ENCODE results near the gene PLCB1. TPM values are rescaled to one million over a fixed set of nuclear protein-coding genes. Genes with fewer than 3 reads are reported as not detected.

Gene PLCB1
- total and polyA plus RNA-seq, 2 donors (not counting 1 experiment from before 2014, with no cell fraction given), result 13.4 to 23.3 TPM

DNA sequence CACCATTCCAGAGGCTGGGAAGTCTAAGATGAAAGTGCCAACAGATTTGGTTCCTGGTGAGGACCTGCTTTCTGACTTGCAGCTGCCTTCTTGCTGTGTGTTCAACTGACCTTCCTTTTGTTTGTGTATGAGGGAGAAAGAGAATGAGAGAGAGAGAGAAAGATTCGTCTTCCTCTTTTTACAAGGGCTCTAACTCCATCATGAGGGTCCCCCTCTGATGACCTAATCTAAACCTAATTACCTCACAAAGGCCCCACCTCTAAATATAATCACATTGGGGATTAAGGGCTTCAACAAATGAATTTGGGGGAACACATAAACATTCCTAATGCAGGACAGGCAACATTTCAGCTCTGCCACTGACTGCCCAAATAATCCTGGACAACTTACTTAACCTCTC, 130.7 kb downstream of the PLCB1 start:
- no peak for TF ChIP-seq EZH2 (IDR thresholded peaks at IDR 0.05; ENCODE audit: low read length, missing control alignments)
- TF ChIP-seq, protein P1, sequence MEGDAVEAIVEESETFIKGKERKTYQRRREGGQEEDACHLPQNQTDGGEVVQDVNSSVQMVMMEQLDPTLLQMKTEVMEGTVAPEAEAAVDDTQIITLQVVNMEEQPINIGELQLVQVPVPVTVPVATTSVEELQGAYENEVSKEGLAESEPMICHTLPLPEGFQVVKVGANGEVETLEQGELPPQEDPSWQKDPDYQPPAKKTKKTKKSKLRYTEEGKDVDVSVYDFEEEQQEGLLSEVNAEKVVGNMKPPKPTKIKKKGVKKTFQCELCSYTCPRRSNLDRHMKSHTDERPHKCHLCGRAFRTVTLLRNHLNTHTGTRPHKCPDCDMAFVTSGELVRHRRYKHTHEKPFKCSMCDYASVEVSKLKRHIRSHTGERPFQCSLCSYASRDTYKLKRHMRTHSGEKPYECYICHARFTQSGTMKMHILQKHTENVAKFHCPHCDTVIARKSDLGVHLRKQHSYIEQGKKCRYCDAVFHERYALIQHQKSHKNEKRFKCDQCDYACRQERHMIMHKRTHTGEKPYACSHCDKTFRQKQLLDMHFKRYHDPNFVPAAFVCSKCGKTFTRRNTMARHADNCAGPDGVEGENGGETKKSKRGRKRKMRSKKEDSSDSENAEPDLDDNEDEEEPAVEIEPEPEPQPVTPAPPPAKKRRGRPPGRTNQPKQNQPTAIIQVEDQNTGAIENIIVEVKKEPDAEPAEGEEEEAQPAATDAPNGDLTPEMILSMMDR (conservative IDR thresholded peaks at IDR 0.05 in 1 of 2, IDR thresholded peaks at IDR 0.05 in 1 of 2; ENCODE audit: low read depth in 1 of 2, low read length in 2 of 2), result no peak
- no peak for DNase-seq (ENCODE audit: low read depth in 2 of 2)
- Histone ChIP-seq H3K27ac (ENCODE audit: insufficient read depth, low read length) (no peak overlapping the region), H3K36me3 (ENCODE audit: control insufficient read depth, insufficient read depth, low read length) (no peaks in the 10 kb centered on the region), H3K27me3 (ENCODE audit: control insufficient read depth, insufficient read depth, low read length) (no peaks in the 10 kb centered on the region), H3K9ac (ENCODE audit: insufficient read depth, low read length) (no peak overlapping the region), H3K4me3 (replicated peaks in 1 of 4; ENCODE audit: control extremely low read depth in 1 of 4, insufficient read depth in 1 of 4, low read depth in 3 of 4, low read length in 4 of 4) (no peak overlapping the region), H3K4me1 (ENCODE audit: control insufficient read depth, extremely low read depth, insufficient read depth, low read length) (no peaks in the 10 kb centered on the region), H3K79me2 (ENCODE audit: control insufficient read depth, insufficient read depth, low read length) (no peaks in the 10 kb centered on the region), H3K9me3 (ENCODE audit: control insufficient read depth, insufficient read depth, low read depth, low read length) (no peaks in the 10 kb centered on the region), H2AFZ (ENCODE audit: low read length) (no peak overlapping the region), H3K4me2 (ENCODE audit: extremely low read depth, insufficient read depth, low read length) (no peak overlapping the region), H4K20me1 (ENCODE audit: control insufficient read depth, extremely low read depth, insufficient read depth, low read length) (no peaks in the 10 kb centered on the region)

DNA sequence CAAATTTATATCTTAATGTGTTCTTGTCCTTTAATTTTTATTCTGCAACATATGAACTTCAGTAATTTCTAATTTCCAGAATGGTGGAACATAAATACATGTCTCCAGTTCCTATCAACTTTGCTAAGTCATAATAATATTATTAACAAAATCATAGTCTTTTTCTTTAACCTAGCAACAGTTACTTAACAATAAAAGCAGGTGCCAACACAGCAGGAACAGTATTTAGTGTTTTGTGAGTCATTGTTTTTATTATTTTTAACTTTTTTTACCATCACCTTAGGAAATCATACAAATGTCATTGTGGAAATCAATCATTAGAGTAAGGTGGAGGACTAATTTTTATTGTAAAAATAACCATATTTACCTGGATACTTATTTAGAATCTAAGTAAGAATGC, 133.5 kb downstream of the PLCB1 start:
- no peaks in the 10 kb centered on the region for H3K9me3 ChIP-seq (ENCODE audit: control insufficient read depth, insufficient read depth, low read depth, low read length)
- no peak overlapping the region for H3K27ac ChIP-seq (ENCODE audit: insufficient read depth, low read length)
- no peaks in the 10 kb centered on the region for H3K4me1 ChIP-seq (ENCODE audit: control insufficient read depth, extremely low read depth, insufficient read depth, low read length)
- H3K9ac ChIP-seq (ENCODE audit: insufficient read depth, low read length), result no peak overlapping the region
- no peaks in the 10 kb centered on the region for H3K27me3 ChIP-seq (ENCODE audit: control insufficient read depth, insufficient read depth, low read length)
- no peaks in the 10 kb centered on the region for H3K36me3 ChIP-seq (ENCODE audit: control insufficient read depth, insufficient read depth, low read length)
- no peak overlapping the region for H3K4me3 ChIP-seq (replicated peaks in 1 of 4; ENCODE audit: control extremely low read depth in 1 of 4, insufficient read depth in 1 of 4, low read depth in 3 of 4, low read length in 4 of 4)
- no peak for DNase-seq (ENCODE audit: low read depth in 2 of 2)
- no peaks in the 10 kb centered on the region for H4K20me1 ChIP-seq (ENCODE audit: control insufficient read depth, extremely low read depth, insufficient read depth, low read length)
- H2AFZ ChIP-seq (ENCODE audit: low read length), result no peak overlapping the region
- no peak overlapping the region for H3K4me2 ChIP-seq (ENCODE audit: extremely low read depth, insufficient read depth, low read length)
- TF ChIP-seq EZH2 (IDR thresholded peaks at IDR 0.05; ENCODE audit: low read length, missing control alignments), result no peak
- TF ChIP-seq, protein P1 (conservative IDR thresholded peaks at IDR 0.05 in 1 of 2, IDR thresholded peaks at IDR 0.05 in 1 of 2; ENCODE audit: low read depth in 1 of 2, low read length in 2 of 2), result no peak
- no peaks in the 10 kb centered on the region for H3K79me2 ChIP-seq (ENCODE audit: control insufficient read depth, insufficient read depth, low read length)

DNA sequence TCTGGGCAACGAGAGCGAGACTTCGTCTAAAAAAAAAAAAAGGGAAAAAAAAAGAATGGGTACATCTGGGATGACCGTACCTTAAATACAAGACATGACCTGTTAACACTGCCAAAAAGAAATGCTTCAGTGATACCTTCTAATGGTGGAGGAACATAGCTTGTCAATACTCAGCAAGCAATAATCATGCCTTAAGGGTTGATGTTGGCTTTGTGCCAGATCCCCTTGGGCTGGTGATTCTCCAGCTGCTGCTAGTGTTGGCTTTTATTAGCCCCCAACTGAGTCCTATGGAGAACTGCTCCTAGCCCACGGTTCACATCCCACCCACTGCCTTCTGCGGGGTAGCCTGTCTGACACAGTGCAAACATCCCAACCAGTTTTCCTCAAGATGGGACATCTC, 134.9 kb downstream of the PLCB1 start:
- Histone ChIP-seq H3K4me1 (ENCODE audit: control insufficient read depth, extremely low read depth, insufficient read depth, low read length) (no peaks in the 10 kb centered on the region), H3K4me3 (replicated peaks in 1 of 4; ENCODE audit: control extremely low read depth in 1 of 4, insufficient read depth in 1 of 4, low read depth in 3 of 4, low read length in 4 of 4) (no peak overlapping the region), H3K4me2 (ENCODE audit: extremely low read depth, insufficient read depth, low read length) (no peak overlapping the region), H3K36me3 (ENCODE audit: control insufficient read depth, insufficient read depth, low read length) (no peaks in the 10 kb centered on the region), H3K9me3 (ENCODE audit: control insufficient read depth, insufficient read depth, low read depth, low read length) (no peaks in the 10 kb centered on the region), H4K20me1 (ENCODE audit: control insufficient read depth, extremely low read depth, insufficient read depth, low read length) (no peaks in the 10 kb centered on the region), H3K9ac (ENCODE audit: insufficient read depth, low read length) (no peak overlapping the region), H3K79me2 (ENCODE audit: control insufficient read depth, insufficient read depth, low read length) (no peaks in the 10 kb centered on the region), H2AFZ (ENCODE audit: low read length) (no peak overlapping the region), H3K27ac (ENCODE audit: insufficient read depth, low read length) (no peak overlapping the region), H3K27me3 (ENCODE audit: control insufficient read depth, insufficient read depth, low read length) (no peaks in the 10 kb centered on the region)
- TF ChIP-seq, protein P1 (conservative IDR thresholded peaks at IDR 0.05 in 1 of 2, IDR thresholded peaks at IDR 0.05 in 1 of 2; ENCODE audit: low read depth in 1 of 2, low read length in 2 of 2), result no peak
- TF ChIP-seq EZH2 (IDR thresholded peaks at IDR 0.05; ENCODE audit: low read length, missing control alignments), result no peak
- DNase-seq (ENCODE audit: low read depth in 2 of 2), result no peak
